IMR-90 (cell line): ENCODE data around the gene AKAP1. TPM values are rescaled to one million over a fixed set of nuclear protein-coding genes. Genes with fewer than 3 reads are reported as not detected.

Experiments used
- ATAC-seq: fragments of 200-7000 bp; cut with Tn5 transposase; 2 replicates; pipeline ENCODE4 v1.9.1; 2020; ENCODE audit warnings: low read depth, mild to moderate bottlenecking, moderate library complexity
- BruUV-seq: library from RNA; stranded (reverse); fragments of 400-500 nt; replicated peaks from 2 replicates; lab custom pipeline; 2021; lab: Mats Ljungman, UMichigan
- CTCF ChIA-PET: fragments of 300-600 bp; formaldehyde crosslinking; extraction: SDS; loops from one replicate; lab custom pipeline; 2021; ENCODE audit warnings: antibody characterized with exemption; lab: Yijun Ruan, JAX
- POLR2A ChIA-PET: fragments of 300-600 bp; sonication (Branson Sonifier 250); formaldehyde crosslinking; loops from one replicate; lab custom pipeline; 2022; ENCODE audit warnings: antibody characterized with exemption; ENCODE audit not compliant: unreplicated experiment; lab: Charles Lee
- DNase-seq: peaks from one replicate; pipeline ENCODE4 v3.0.0; 2013
- H2AFZ ChIP-seq: replicated peaks from 2 replicates; pipeline ENCODE3; 2013; ENCODE audit warnings: low read length, mild to moderate bottlenecking; ENCODE audit not compliant: poor library complexity
- H2AK5ac ChIP-seq: 2 replicates; pipeline ENCODE4 v1.6.1; 2013; ENCODE audit warnings: low read depth, low read length, inconsistent platforms
- H2AK9ac ChIP-seq: replicated peaks from 2 replicates; pipeline ENCODE3; 2013; ENCODE audit warnings: mild to moderate bottlenecking, low read depth, low read length, moderate library complexity; ENCODE audit not compliant: poor library complexity
- H2BK120ac ChIP-seq: 2 replicates; pipeline ENCODE4 v1.6.1; 2013; ENCODE audit warnings: low read depth, low read length, inconsistent platforms
- H2BK15ac ChIP-seq: 3 replicates; pipeline ENCODE4 v1.6.1; 2013; ENCODE audit warnings: low read depth, low read length, inconsistent platforms
- H2BK20ac ChIP-seq: 2 replicates; pipeline ENCODE4 v1.6.1; 2013; ENCODE audit warnings: low read depth, mild to moderate bottlenecking, inconsistent platforms, low read length, moderate library complexity
- H2BK5ac ChIP-seq: 2 replicates; pipeline ENCODE4 v1.6.1; 2013; ENCODE audit warnings: mild to moderate bottlenecking, low read depth, low read length, inconsistent platforms; ENCODE audit not compliant: poor library complexity, severe bottlenecking
- H3K14ac ChIP-seq: replicated peaks from 2 replicates; pipeline ENCODE4 v1.6.1; 2013; ENCODE audit warnings: low read depth, low read length, inconsistent platforms
- H3K18ac ChIP-seq: 2 replicates; pipeline ENCODE4 v1.6.1; 2013; ENCODE audit warnings: low read depth, low read length, control low read depth
- H3K23ac ChIP-seq: 2 replicates; pipeline ENCODE4 v1.6.1; 2013; ENCODE audit warnings: low read depth, low read length, inconsistent platforms
- H3K27ac ChIP-seq: 2 replicates; pipeline ENCODE4 v1.5.1; 2013; ENCODE audit warnings: mild to moderate bottlenecking, control low read depth, low read length; ENCODE audit not compliant: insufficient read depth
- H3K27me3 ChIP-seq: 2 replicates; pipeline ENCODE4 v1.6.1; 2013; ENCODE audit warnings: low read length; ENCODE audit not compliant: control insufficient read depth, insufficient read depth
- H3K36me3 ChIP-seq: 2 replicates; pipeline ENCODE4 v1.6.1; 2013; ENCODE audit warnings: low read length, mixed read lengths; ENCODE audit not compliant: control insufficient read depth, insufficient read depth
- H3K4ac ChIP-seq: 2 replicates; pipeline ENCODE4 v1.6.1; 2013; ENCODE audit warnings: low read depth, low read length, inconsistent platforms
- H3K4me1 ChIP-seq: 2 replicates; pipeline ENCODE4 v1.6.1; 2013; ENCODE audit warnings: low read length, mixed read lengths; ENCODE audit not compliant: control insufficient read depth, insufficient read depth
- H3K4me2 ChIP-seq: 2 replicates; pipeline ENCODE4 v1.6.1; 2013; ENCODE audit warnings: low read depth, mild to moderate bottlenecking, control low read depth, low read length, moderate library complexity
- H3K4me3 ChIP-seq: 2 replicates; pipeline ENCODE4 v1.5.1; 2013; ENCODE audit warnings: low read depth, mild to moderate bottlenecking, control low read depth, low read length, moderate library complexity; ENCODE audit not compliant: insufficient read depth
- H3K56ac ChIP-seq: 2 replicates; pipeline ENCODE4 v1.6.1; 2013; ENCODE audit warnings: low read length, inconsistent platforms; ENCODE audit not compliant: insufficient read depth; ENCODE audit errors: extremely low read depth
- H3K79me1 ChIP-seq, 2 experiments: 2 replicates each; pipeline ENCODE4 v1.6.1; 2013; ENCODE audit warnings: low read length in 2 of 2, inconsistent platforms in 1 of 2, low read depth in 1 of 2
- H3K9ac ChIP-seq: 2 replicates; pipeline ENCODE4 v1.6.1; 2013; ENCODE audit warnings: low read depth, low read length, control low read depth
- H3K9me1 ChIP-seq: 2 replicates; pipeline ENCODE4 v1.6.1; 2013; ENCODE audit warnings: low read length, inconsistent platforms; ENCODE audit not compliant: insufficient read depth
- H3K9me3 ChIP-seq: 2 replicates; pipeline ENCODE4 v1.6.1; 2013; ENCODE audit warnings: low read length; ENCODE audit not compliant: control insufficient read depth, insufficient read depth
- H4K20me1 ChIP-seq: 2 replicates; pipeline ENCODE4 v1.6.1; 2013; ENCODE audit warnings: low read length, inconsistent platforms; ENCODE audit not compliant: insufficient read depth
- H4K5ac ChIP-seq: 2 replicates; pipeline ENCODE4 v1.6.1; 2013; ENCODE audit warnings: mild to moderate bottlenecking, low read depth, low read length, control low read depth
- H4K8ac ChIP-seq, 2 experiments: 2 replicates each; pipeline ENCODE4 v1.6.1; 2013; ENCODE audit warnings: low read depth in 2 of 2, low read length in 2 of 2, control low read depth in 1 of 2, inconsistent platforms in 1 of 2
- H4K91ac ChIP-seq: 2 replicates; pipeline ENCODE4 v1.6.1; 2013; ENCODE audit warnings: low read depth, low read length, inconsistent platforms; ENCODE audit not compliant: insufficient read depth
- BHLHE40 ChIP-seq: fragments of 150-350 bp; IDR thresholded peaks from 2 replicates; pipeline ENCODE4 v1.6.1; 2016; ENCODE audit warnings: mild to moderate bottlenecking, low read depth, low read length
- CEBPB ChIP-seq: IDR thresholded peaks from 2 replicates; pipeline ENCODE4 v1.6.1; 2012; ENCODE audit warnings: low read depth, low read length, improper control_type of control experiment
- CHD1 ChIP-seq: IDR thresholded peaks from 2 replicates; pipeline ENCODE4 v1.6.1; 2012; ENCODE audit warnings: low read depth, low read length, improper control_type of control experiment
- CTCF ChIP-seq: conservative IDR thresholded peaks from 2 replicates; pipeline ENCODE4 v1.5.1; 2012; ENCODE audit warnings: mild to moderate bottlenecking, low read depth, low read length, improper control_type of control experiment
- FOS ChIP-seq: fragments of 150-350 bp; IDR thresholded peaks from 2 replicates; pipeline ENCODE4 v1.6.1; 2016; ENCODE audit warnings: low read depth, low read length
- MAFK ChIP-seq: IDR thresholded peaks from 2 replicates; pipeline ENCODE4 v1.6.1; 2012; ENCODE audit warnings: low read depth, low read length, improper control_type of control experiment
- MAZ ChIP-seq: IDR thresholded peaks from 2 replicates; pipeline ENCODE4 v1.6.1; 2012; ENCODE audit warnings: low read depth, mild to moderate bottlenecking, low read length, improper control_type of control experiment, moderate library complexity, borderline replicate concordance
- MXI1 ChIP-seq: IDR thresholded peaks from 2 replicates; pipeline ENCODE4 v1.6.1; 2012; ENCODE audit warnings: low read depth, mild to moderate bottlenecking, low read length, moderate library complexity, borderline replicate concordance
- NFE2L2 ChIP-seq: fragments of 150-350 bp; IDR thresholded peaks from 2 replicates; pipeline ENCODE4 v1.6.1; 2016; ENCODE audit warnings: low read depth, mild to moderate bottlenecking, low read length
- POLR2A ChIP-seq: IDR thresholded peaks from 2 replicates; pipeline ENCODE4 v1.6.1; 2012; ENCODE audit warnings: mild to moderate bottlenecking, low read depth, low read length
- RAD21 ChIP-seq: IDR thresholded peaks from 2 replicates; pipeline ENCODE4 v1.6.1; 2012; ENCODE audit warnings: low read length, improper control_type of control experiment
- RCOR1 ChIP-seq: IDR thresholded peaks from 2 replicates; pipeline ENCODE4 v1.6.1; 2012; ENCODE audit warnings: mild to moderate bottlenecking, low read length, improper control_type of control experiment; ENCODE audit not compliant: insufficient replicate concordance
- RFX5 ChIP-seq: IDR thresholded peaks from 2 replicates; pipeline ENCODE4 v1.8.0; 2012; ENCODE audit warnings: low read depth, mild to moderate bottlenecking, low read length, moderate library complexity
- SMC3 ChIP-seq: fragments of 150-350 bp; IDR thresholded peaks from 2 replicates; pipeline ENCODE4 v1.6.1; 2016; ENCODE audit warnings: low read depth, mild to moderate bottlenecking, antibody characterized with exemption, low read length, moderate library complexity
- USF2 ChIP-seq: fragments of 150-350 bp; IDR thresholded peaks from 2 replicates; pipeline ENCODE4 v1.6.1; 2017; ENCODE audit warnings: mild to moderate bottlenecking, antibody characterized with exemption, low read length, low read depth
- WGBS, 2 experiments: methylation state at CpG; one replicate each; pipeline versions ENCODE4 v1.1.5 to v1.1.7; 2013; ENCODE audit warnings: missing lambda C conversion rate in 2 of 2; ENCODE audit not compliant: insufficient read length in 1 of 2; ENCODE audit errors: extremely low coverage in 2 of 2; 5-methylcytosine and 5-hydroxymethylcytosine counted together
- dilution Hi-C: fragments of 300-500 bp; cut with HindIII; formaldehyde crosslinking; loops from one replicate; pipeline ENCODE4 v1.14.3; 2018; ENCODE audit warnings: low sequenced_read_pairs; ENCODE audit not compliant: unreplicated experiment
- in situ Hi-C: fragments of 300-500 bp; cut with MboI; formaldehyde crosslinking; loops from 3 replicates; pipeline ENCODE4 v1.14.3; 2019; ENCODE audit warnings: low sequenced_read_pairs, inconsistent platforms, mixed read lengths
- intact Hi-C: fragments of 100-400 bp; cut with micrococcal nuclease; formaldehyde crosslinking; loops from 2 replicates; pipeline ENCODE4 v1.10.0; 2022
- polyA plus RNA-seq, 3 experiments: library from polyadenylated mRNA; depleted of rRNA; stranded (reverse); fragments of >200 nt; gene quantifications; 2 replicates each; pipeline ENCODE4 v1.2.3, GENCODE V29; 2012; ENCODE audit warnings: low replicate concordance in 1 of 3
- total RNA-seq: library from RNA; depleted of rRNA; stranded (reverse); fragments of >200 nt; gene quantifications from 2 replicates; pipeline ENCODE4 v1.2.3, GENCODE V29; 2012

AKAP1 gene
- total and polyA plus RNA-seq, 2 of the 4 experiments (the other 2 are of a cell fraction): 10.2 to 17.4 TPM

DNA sequence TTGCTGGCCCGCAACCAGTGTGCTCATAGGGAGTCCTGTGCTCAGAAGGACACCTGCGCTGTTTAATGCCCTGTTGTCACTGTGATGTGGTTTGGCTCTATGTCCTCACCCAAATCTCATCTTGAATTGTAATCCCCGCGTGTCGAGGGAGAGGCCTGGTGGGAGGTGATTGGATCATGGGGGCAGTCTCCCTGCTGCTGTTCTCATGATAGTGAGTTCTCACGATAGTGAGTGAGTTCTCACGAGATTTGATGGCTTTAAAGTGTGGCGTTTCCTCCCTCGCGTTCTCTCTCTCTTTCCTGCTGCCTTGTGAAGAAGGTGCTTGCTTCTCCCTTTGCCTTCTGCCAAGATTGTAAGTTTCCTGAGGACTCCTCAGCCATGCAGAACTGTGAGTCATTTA lies 66.8 kb downstream of the AKAP1 start:
- in situ Hi-C loops: no loop called here
- H4K20me1 ChIP-seq: no peaks in the 10 kb centered on the region
- DNase-seq (no peak), ATAC-seq (no peak)
- no peak overlapping the region for H3K4ac ChIP-seq
- H3K9ac ChIP-seq: no peak overlapping the region
- H3K27ac ChIP-seq: no peak overlapping the region
- no peak overlapping the region for H2BK20ac ChIP-seq
- no TSS peak for BruUV-seq
- H3K9me1 ChIP-seq: no peaks in the 10 kb centered on the region
- no peak overlapping the region for H2AK9ac ChIP-seq
- no peak overlapping the region for H2BK5ac ChIP-seq
- CTCF ChIA-PET: no interaction called here
- H2AK5ac ChIP-seq: no peak overlapping the region
- TF ChIP-seq CHD1: no peak
- no peak for TF ChIP-seq BHLHE40
- TF ChIP-seq NFE2L2: no peak
- no peak for TF ChIP-seq FOS
- TF ChIP-seq SMC3: no peak
- TF ChIP-seq RCOR1: no peak
- TF ChIP-seq CTCF: no peak
- TF ChIP-seq MAFK: no peak
- no peak for TF ChIP-seq CEBPB
- no peak for TF ChIP-seq RFX5
- no peak for TF ChIP-seq USF2
- TF ChIP-seq RAD21: no peak
- TF ChIP-seq MAZ: no peak
- TF ChIP-seq MXI1: no peak
- TF ChIP-seq POLR2A: no peak
- WGBS, 2 experiments: 79% methylated on average over 4 of the region's 10 CpGs; no CpG with 5 or more reads in 1 of the 2 experiments
- POLR2A ChIA-PET: no interaction called here
- no peak overlapping the region for H2BK120ac ChIP-seq
- no peak overlapping the region for H3K4me3 ChIP-seq
- H3K56ac ChIP-seq: no peak overlapping the region
- no peak overlapping the region for H4K91ac ChIP-seq
- H3K27me3 ChIP-seq: peaks cover 7% of the 10 kb centered on the region
- H3K14ac ChIP-seq: no peak overlapping the region
- no peak overlapping the region for H4K5ac ChIP-seq
- no peak overlapping the region for H2AFZ ChIP-seq
- no peak overlapping the region for H3K4me2 ChIP-seq
- H3K9me3 ChIP-seq: no peaks in the 10 kb centered on the region; the same call in 1 of the 2 replicates
- no peak overlapping the region for H3K18ac ChIP-seq
- H2BK15ac ChIP-seq: no peak overlapping the region
- dilution Hi-C loops: no loop called here
- H3K23ac ChIP-seq: no peak overlapping the region
- H3K4me1 ChIP-seq: no peaks in the 10 kb centered on the region
- H4K8ac ChIP-seq: no peak overlapping the region
- H3K79me1 ChIP-seq: no peaks in the 10 kb centered on the region
- H3K36me3 ChIP-seq: no peaks in the 10 kb centered on the region
- intact Hi-C loops: no loop called here
